GM12878 (cell line): ENCODE results near the gene ATP6V0A4. TPM values are rescaled to one million over a fixed set of nuclear protein-coding genes. Genes with fewer than 3 reads are reported as not detected.

Experiments
- ATAC-seq: fragments of 200-7000 bp; cut with Tn5 transposase; 3 replicates; pipeline ENCODE4 v1.9.1; 2020; ENCODE audit warnings: mild to moderate bottlenecking, moderate library complexity
- BruUV-seq: library from RNA; stranded (reverse); fragments of 400-500 nt; replicated peaks from 2 replicates; lab custom pipeline; 2021; lab: Mats Ljungman, UMichigan
- CTCF ChIA-PET: fragments of 300-600 bp; sonication (Branson Sonifier 250); formaldehyde crosslinking; extraction: SDS; loops from one replicate; lab custom pipeline; 2021; ENCODE audit warnings: inconsistent platforms; lab: Yijun Ruan, JAX
- POLR2A ChIA-PET: fragments of 350-600 bp; formaldehyde crosslinking; extraction: SDS; loops from one replicate; lab custom pipeline; 2021; ENCODE audit warnings: inconsistent platforms; lab: Charles Lee
- RAD21 ChIA-PET: fragments of 300-600 bp; sonication (Branson Sonifier 250); formaldehyde crosslinking; loops from one replicate; lab custom pipeline; 2023; ENCODE audit warnings: antibody characterized with exemption; ENCODE audit not compliant: unreplicated experiment; lab: Charles Lee
- SMC1A ChIA-PET: fragments of 300-600 bp; sonication (Branson Sonifier 250); formaldehyde crosslinking; loops from one replicate; lab custom pipeline; 2023; ENCODE audit not compliant: unreplicated experiment, uncharacterized antibody; lab: Charles Lee
- DNase-seq: peaks from one replicate; pipeline ENCODE4 v3.0.0-alpha.2; 2011; ENCODE audit warnings: low read depth, low spot score
- FAIRE-seq: peaks from 3 replicates; lab custom pipeline; 2011; peaks lifted over from hg19 to GRCh38; lab: Jason Lieb, UNC
- H2AFZ ChIP-seq: 2 replicates; pipeline ENCODE4 v1.6.0; 2011; ENCODE audit warnings: low read depth, low read length, control low read depth; ENCODE audit not compliant: control insufficient read depth
- H3K27ac ChIP-seq: 2 replicates; pipeline ENCODE4 v1.5.1; 2011; ENCODE audit warnings: control low read depth; ENCODE audit not compliant: control insufficient read depth, insufficient read depth
- H3K27me3 ChIP-seq, 2 experiments: replicated peaks in 1 of 2; 2 replicates each; pipeline versions ENCODE4 v1.6.0 to v1.6.1; 2011; ENCODE audit warnings: low read length in 1 of 2; ENCODE audit not compliant: control insufficient read depth in 2 of 2, insufficient read depth in 2 of 2
- H3K36me3 ChIP-seq, 2 experiments: 2 replicates each; pipeline ENCODE4 v1.5.1; 2011; ENCODE audit warnings: low read length in 1 of 2; ENCODE audit not compliant: control insufficient read depth in 2 of 2, insufficient read depth in 2 of 2
- H3K4me1 ChIP-seq: 2 replicates; pipeline ENCODE4 v1.6.1; 2011; ENCODE audit warnings: mild to moderate bottlenecking, low read length, moderate library complexity, mixed read lengths; ENCODE audit not compliant: control insufficient read depth, insufficient read depth
- H3K4me2 ChIP-seq: 2 replicates; pipeline ENCODE4 v1.6.0; 2011; ENCODE audit warnings: control low read depth; ENCODE audit not compliant: control insufficient read depth, insufficient read depth
- H3K4me3 ChIP-seq: fragments of 200-600 bp; sonication (generic); 2 replicates; pipeline ENCODE4 v1.5.1; 2016
- H3K79me2 ChIP-seq: 2 replicates; pipeline ENCODE4 v1.6.0; 2011; ENCODE audit warnings: low read length; ENCODE audit not compliant: control insufficient read depth, insufficient read depth
- H3K9ac ChIP-seq: 2 replicates; pipeline ENCODE4 v1.8.0; 2011; ENCODE audit warnings: low read length, control low read depth, mixed read lengths; ENCODE audit not compliant: control insufficient read depth, insufficient read depth
- H3K9me3 ChIP-seq: replicated peaks from 3 replicates; pipeline ENCODE4 v1.5.1; 2011; ENCODE audit warnings: mild to moderate bottlenecking, low read length; ENCODE audit not compliant: control insufficient read depth, insufficient read depth
- H4K20me1 ChIP-seq: 2 replicates; pipeline ENCODE4 v1.6.0; 2011; ENCODE audit not compliant: control insufficient read depth, insufficient read depth
- LARP7 ChIP-seq: fragments of 450-650 bp; IDR thresholded peaks from 2 replicates; pipeline ENCODE4 v1.6.1; 2017; ENCODE audit warnings: mild to moderate bottlenecking
- WGBS: methylation state at CpG from one replicate; pipeline ENCODE4 v1.1.6; 2016; ENCODE audit warnings: low lambda C conversion rate; ENCODE audit not compliant: insufficient replicate concordance, insufficient coverage; ENCODE audit errors: missing lambda C conversion rate; 5-methylcytosine and 5-hydroxymethylcytosine counted together
- in situ Hi-C: fragments of 300-500 bp; cut with MboI; formaldehyde crosslinking; loops from 9 replicates; pipeline ENCODE4 v1.14.3; 2018; ENCODE audit warnings: mixed read lengths
- intact Hi-C: fragments of 100-400 bp; cut with micrococcal nuclease; formaldehyde crosslinking; loops from one replicate; pipeline ENCODE4 v1.14.2; 2022; ENCODE audit not compliant: unreplicated experiment
- polyA plus RNA-seq, 11 experiments: library from polyadenylated mRNA; depleted of rRNA in 4 of 11; unstranded in 6 of 11; stranded (reverse) in 5 of 11; fragments of >200 nt; fragmentation: Nextera tagmentation in 4 of 11; fragmentation: Illumina TruSeq in 1 of 11; extraction: Ambion mirVana in 4 of 11; extraction: Trizol in 1 of 11; gene quantifications; 1 replicate in 1 of 11; 2 replicates in 10 of 11; pipeline versions ENCODE4 v1.2.1 to v1.2.3, GENCODE V29; 2011 to 2016; ENCODE audit warnings: inconsistent platforms in 2 of 11, missing spikeins in 2 of 11, low read depth in 1 of 11
- total RNA-seq, 4 experiments: library from RNA; depleted of rRNA in 3 of 4; stranded (reverse); fragments of >200 nt in 3 of 4; fragmentation: Illumina TruSeq in 1 of 4; extraction: Trizol in 1 of 4; gene quantifications; 2 replicates each; pipeline versions ENCODE4 v1.2.1 to v1.2.3, GENCODE V29; 2013 to 2021
- TF ChIP-seq, protein P1 (sequence below): fragments of 450-650 bp; IDR thresholded peaks from 2 replicates; pipeline ENCODE4 v1.6.1; 2016; ENCODE audit warnings: mild to moderate bottlenecking
- TF ChIP-seq, protein P2 (sequence below): fragments of 450-650 bp; IDR thresholded peaks from 2 replicates; pipeline ENCODE4 v1.6.1; 2017; ENCODE audit warnings: mild to moderate bottlenecking, low read depth, inconsistent platforms; ENCODE audit not compliant: poor library complexity, severe bottlenecking

The ATP6V0A4 gene
- total and polyA plus RNA-seq, 10 of the 15 experiments (the other 5 are each of a cell fraction or from before 2014, with no cell fraction given), result not detected

DNA sequence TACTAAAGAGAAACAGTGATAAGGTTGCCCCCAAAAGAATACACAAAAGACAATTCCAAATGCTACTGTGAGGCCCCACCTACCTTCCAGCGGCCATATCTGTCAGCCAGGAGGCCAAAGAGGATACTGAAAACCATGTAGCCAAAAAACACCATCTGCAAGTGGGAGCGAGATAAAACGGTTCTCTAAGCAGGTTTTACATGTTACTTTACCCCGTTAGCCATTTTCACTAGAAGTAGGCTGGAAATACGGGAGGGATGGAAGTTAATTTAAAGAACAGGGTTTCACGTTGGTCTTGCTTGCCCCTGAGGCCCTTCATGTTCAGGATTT, 135.0 kb downstream of the ATP6V0A4 start (continued):
- TF ChIP-seq, protein P1, sequence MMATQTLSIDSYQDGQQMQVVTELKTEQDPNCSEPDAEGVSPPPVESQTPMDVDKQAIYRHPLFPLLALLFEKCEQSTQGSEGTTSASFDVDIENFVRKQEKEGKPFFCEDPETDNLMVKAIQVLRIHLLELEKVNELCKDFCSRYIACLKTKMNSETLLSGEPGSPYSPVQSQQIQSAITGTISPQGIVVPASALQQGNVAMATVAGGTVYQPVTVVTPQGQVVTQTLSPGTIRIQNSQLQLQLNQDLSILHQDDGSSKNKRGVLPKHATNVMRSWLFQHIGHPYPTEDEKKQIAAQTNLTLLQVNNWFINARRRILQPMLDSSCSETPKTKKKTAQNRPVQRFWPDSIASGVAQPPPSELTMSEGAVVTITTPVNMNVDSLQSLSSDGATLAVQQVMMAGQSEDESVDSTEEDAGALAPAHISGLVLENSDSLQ, result no peak
- TF ChIP-seq LARP7, result no peak

DNA sequence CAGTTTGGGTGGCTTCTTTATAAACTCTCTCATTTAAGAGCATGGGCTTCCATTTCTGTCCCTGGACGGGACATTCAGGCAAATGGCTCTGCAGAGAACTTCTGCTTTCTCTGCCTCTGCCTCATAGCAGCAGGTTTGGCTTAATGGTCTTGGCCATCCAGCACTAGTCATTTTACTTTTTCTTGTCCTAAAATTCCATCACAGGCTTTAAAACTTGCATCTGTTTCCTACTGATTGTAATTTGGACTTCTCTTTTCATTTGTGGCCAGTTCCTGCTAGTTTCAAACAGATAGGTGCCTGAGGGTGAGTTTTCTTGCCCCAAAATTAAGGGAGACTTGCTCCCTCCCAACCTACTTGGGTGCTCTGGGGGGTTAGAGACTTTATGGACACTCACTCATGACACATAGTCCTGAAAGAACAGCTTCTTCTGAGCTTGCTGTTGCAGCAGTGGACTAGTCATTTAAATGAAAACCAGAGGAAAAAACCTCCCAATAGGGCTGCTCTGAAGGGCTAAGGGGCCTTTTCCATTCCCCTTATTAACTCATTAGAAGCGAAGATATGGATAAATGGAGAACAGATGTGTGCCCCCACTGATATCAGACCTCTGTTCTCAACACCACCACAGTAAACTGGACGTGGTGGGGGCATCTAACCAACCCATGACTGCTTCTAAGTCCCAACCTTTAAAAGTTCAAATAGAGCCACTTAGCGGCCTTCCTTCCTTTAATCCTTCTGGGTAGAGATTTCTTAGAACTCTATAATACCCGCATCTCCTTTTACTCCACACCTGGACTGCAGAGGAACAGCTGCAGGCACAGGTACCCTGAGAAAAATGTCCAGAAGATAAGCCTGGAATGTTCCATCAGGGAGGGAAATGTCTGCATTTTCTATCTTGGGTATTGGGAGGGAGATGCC, 135.7 kb downstream of the ATP6V0A4 start:
- BruUV-seq, result no TSS peak
- Histone ChIP-seq H3K27me3 (no peaks in the 10 kb centered on the region), H3K36me3 (no peaks in the 10 kb centered on the region), H3K9me3 (no peaks in the 10 kb centered on the region), H3K27ac (no peak overlapping the region), H3K4me2 (no peak overlapping the region), H2AFZ (no peak overlapping the region), H3K4me1 (no peaks in the 10 kb centered on the region), H3K4me3 (no peak overlapping the region), H3K9ac (no peak overlapping the region), H3K79me2 (no peaks in the 10 kb centered on the region), H4K20me1 (no peaks in the 10 kb centered on the region)
- no peak for ATAC-seq
- FAIRE-seq, result no peak
- DNase-seq, result no peak
- 16% methylated on average over 5 of the region's 5 CpGs for WGBS
- TF ChIP-seq, protein P2, sequence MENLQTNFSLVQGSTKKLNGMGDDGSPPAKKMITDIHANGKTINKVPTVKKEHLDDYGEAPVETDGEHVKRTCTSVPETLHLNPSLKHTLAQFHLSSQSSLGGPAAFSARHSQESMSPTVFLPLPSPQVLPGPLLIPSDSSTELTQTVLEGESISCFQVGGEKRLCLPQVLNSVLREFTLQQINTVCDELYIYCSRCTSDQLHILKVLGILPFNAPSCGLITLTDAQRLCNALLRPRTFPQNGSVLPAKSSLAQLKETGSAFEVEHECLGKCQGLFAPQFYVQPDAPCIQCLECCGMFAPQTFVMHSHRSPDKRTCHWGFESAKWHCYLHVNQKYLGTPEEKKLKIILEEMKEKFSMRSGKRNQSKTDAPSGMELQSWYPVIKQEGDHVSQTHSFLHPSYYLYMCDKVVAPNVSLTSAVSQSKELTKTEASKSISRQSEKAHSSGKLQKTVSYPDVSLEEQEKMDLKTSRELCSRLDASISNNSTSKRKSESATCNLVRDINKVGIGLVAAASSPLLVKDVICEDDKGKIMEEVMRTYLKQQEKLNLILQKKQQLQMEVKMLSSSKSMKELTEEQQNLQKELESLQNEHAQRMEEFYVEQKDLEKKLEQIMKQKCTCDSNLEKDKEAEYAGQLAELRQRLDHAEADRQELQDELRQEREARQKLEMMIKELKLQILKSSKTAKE, result no peak
- in situ Hi-C loops (no loop called here), intact Hi-C loops (no loop called here)
- ChIA-PET POLR2A (no interaction called here), SMC1A (no interaction called here), RAD21 (no interaction called here), CTCF (no interaction called here)
